Thyroid gland (tissue), 4 donors: ENCODE measurements around the gene DIO1.
"Not testable (repeated sequence)": the region's sequence is repeated elsewhere in the genome, so short reads cannot be mapped to it uniquely, and the experiment has no call there.

Source experiments
- POLR2A ChIP-seq, 2 donors: fragments of 450-650 bp; IDR thresholded peaks; one replicate each; pipeline ENCODE4 v1.6.1; 2017; ENCODE audit warnings: antibody characterized with exemption in 2 of 2, mild to moderate bottlenecking in 2 of 2, moderate library complexity in 1 of 2
- TF ChIP-seq, protein P1 (sequence below), 6 experiments: fragments of 200-600 bp in 3 of 6; fragments of 450-650 bp in 3 of 6; sonication (generic) in 3 of 6; IDR thresholded peaks; one replicate each; pipeline ENCODE4 v1.5.1; 2016 to 2019; ENCODE audit warnings: antibody characterized with exemption in 6 of 6, mild to moderate bottlenecking in 2 of 6, inconsistent platforms in 1 of 6, moderate library complexity in 1 of 6

DNA sequence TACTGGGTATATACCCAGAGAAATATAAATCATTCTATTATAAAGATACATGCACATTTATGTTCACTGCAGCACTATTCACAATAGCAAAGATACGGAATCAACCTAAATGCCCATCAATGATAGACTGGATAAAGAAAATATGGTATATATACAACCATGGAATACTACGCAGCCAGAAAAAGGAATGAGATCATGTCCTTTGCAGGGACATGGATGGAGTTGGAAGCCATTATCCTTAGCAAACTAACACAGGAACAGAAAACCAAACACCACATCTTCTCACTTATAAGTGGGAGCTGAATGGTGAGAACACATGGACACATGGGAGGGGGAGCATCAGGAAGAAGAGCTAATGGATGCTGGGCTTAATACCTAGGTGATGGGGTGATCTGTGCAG is 12.1 kb upstream of the DIO1 start:
- TF ChIP-seq, protein P1, sequence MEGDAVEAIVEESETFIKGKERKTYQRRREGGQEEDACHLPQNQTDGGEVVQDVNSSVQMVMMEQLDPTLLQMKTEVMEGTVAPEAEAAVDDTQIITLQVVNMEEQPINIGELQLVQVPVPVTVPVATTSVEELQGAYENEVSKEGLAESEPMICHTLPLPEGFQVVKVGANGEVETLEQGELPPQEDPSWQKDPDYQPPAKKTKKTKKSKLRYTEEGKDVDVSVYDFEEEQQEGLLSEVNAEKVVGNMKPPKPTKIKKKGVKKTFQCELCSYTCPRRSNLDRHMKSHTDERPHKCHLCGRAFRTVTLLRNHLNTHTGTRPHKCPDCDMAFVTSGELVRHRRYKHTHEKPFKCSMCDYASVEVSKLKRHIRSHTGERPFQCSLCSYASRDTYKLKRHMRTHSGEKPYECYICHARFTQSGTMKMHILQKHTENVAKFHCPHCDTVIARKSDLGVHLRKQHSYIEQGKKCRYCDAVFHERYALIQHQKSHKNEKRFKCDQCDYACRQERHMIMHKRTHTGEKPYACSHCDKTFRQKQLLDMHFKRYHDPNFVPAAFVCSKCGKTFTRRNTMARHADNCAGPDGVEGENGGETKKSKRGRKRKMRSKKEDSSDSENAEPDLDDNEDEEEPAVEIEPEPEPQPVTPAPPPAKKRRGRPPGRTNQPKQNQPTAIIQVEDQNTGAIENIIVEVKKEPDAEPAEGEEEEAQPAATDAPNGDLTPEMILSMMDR (IDR thresholded peaks at IDR 0.05) = not testable (repeated sequence)
- not testable (repeated sequence) for TF ChIP-seq POLR2A (IDR thresholded peaks at IDR 0.05)
